Karpas-422 (cell line): Measurements from ENCODE around the gene DOLPP1. TPM values are rescaled to one million over a fixed set of nuclear protein-coding genes. Genes with fewer than 3 reads are reported as not detected.
"Not testable (repeated sequence)": the region's sequence is repeated elsewhere in the genome, so short reads cannot be mapped to it uniquely, and the experiment has no call there.

Experiments
- DNase-seq: peaks from one replicate; pipeline ENCODE4 v3.0.0-alpha.2; 2015
- H2AFZ ChIP-seq: fragments of 200-600 bp; sonication (generic); 2 replicates; pipeline ENCODE4 v1.6.1; 2014; ENCODE audit warnings: antibody characterized with exemption, low read length, mixed read lengths
- H3K27ac ChIP-seq: fragments of 200-600 bp; sonication (generic); 2 replicates; pipeline ENCODE4 v1.5.1; 2014; ENCODE audit warnings: mild to moderate bottlenecking, low read length, moderate library complexity
- H3K27me3 ChIP-seq: fragments of 200-600 bp; sonication (generic); 2 replicates; pipeline ENCODE4 v1.6.1; 2014; ENCODE audit warnings: low read length, mixed read lengths
- H3K36me3 ChIP-seq: fragments of 200-600 bp; sonication (generic); 2 replicates; pipeline ENCODE4 v1.6.1; 2014; ENCODE audit warnings: low read length, mixed read lengths; ENCODE audit not compliant: insufficient read depth
- H3K4me1 ChIP-seq: fragments of 200-600 bp; sonication (generic); 2 replicates; pipeline ENCODE4 v1.6.1; 2014; ENCODE audit warnings: mild to moderate bottlenecking, low read length, mixed read lengths
- H3K4me2 ChIP-seq: fragments of 200-600 bp; sonication (generic); 2 replicates; pipeline ENCODE4 v1.6.1; 2014; ENCODE audit warnings: low read length, low read depth, mild to moderate bottlenecking; ENCODE audit not compliant: poor library complexity, severe bottlenecking
- H3K4me3 ChIP-seq: fragments of 200-600 bp; sonication (generic); 2 replicates; pipeline ENCODE4 v1.5.1; 2014; ENCODE audit warnings: mild to moderate bottlenecking, antibody characterized with exemption, low read length, mixed read lengths
- H3K79me2 ChIP-seq: fragments of 200-600 bp; sonication (generic); 2 replicates; pipeline ENCODE4 v1.6.1; 2014; ENCODE audit warnings: mild to moderate bottlenecking, low read length, mixed read lengths
- H3K9ac ChIP-seq: fragments of 200-600 bp; sonication (generic); 2 replicates; pipeline ENCODE4 v1.6.0; 2014; ENCODE audit warnings: low read length
- H3K9me2 ChIP-seq: fragments of 200-600 bp; sonication (generic), shearing (Covaris generic); replicated peaks from 2 replicates; pipeline ENCODE4 v1.6.0; 2014; ENCODE audit warnings: mild to moderate bottlenecking, low read length, moderate library complexity; ENCODE audit not compliant: insufficient read depth
- H3K9me3 ChIP-seq: fragments of 300-700, 200-600 bp; sonication (generic); 2 replicates; pipeline ENCODE4 v1.6.1; 2014; ENCODE audit warnings: low read length, mixed read lengths
- H4K20me1 ChIP-seq: fragments of 200-600 bp; sonication (generic); 2 replicates; pipeline ENCODE4 v1.6.1; 2014; ENCODE audit warnings: mild to moderate bottlenecking, antibody characterized with exemption, low read length, low read depth; ENCODE audit not compliant: insufficient read depth
- total RNA-seq: library from RNA; depleted of rRNA; stranded (reverse); fragments of >200 nt; shearing (Covaris generic); gene quantifications from 2 replicates; pipeline ENCODE4 v1.2.3, GENCODE V29; 2014; ENCODE audit warnings: low replicate concordance

The DOLPP1 gene
- total RNA-seq, 1 experiment from 2014 or later: 6.7 TPM

- Histone ChIP-seq H3K4me2 (no peak overlapping the region), H4K20me1 (no peaks in the 10 kb centered on the region), H3K9ac (no peak overlapping the region), H3K9me2 (no peaks in the 10 kb centered on the region), H3K9me3 (no peaks in the 10 kb centered on the region), H3K4me1 (peaks cover 2% of the 10 kb centered on the region; the same call in 1 of the 2 replicates), H3K27me3 (no peaks in the 10 kb centered on the region), H2AFZ (no peak overlapping the region), H3K36me3 (0 out of 2 replicates have a peak, but pooled peaks cover 8% of the 10 kb centered on the region), H3K27ac (no peak overlapping the region), H3K4me3 (no peak overlapping the region), H3K79me2 (peaks cover 42% of the 10 kb centered on the region)
- DNase-seq: no peak
These were observed 40.6 kb downstream of the DOLPP1 start for GRCh38 chr9:129121483-129121882.

GRCh38 chr9:129122133-129122532 is 41.2 kb downstream of the DOLPP1 start:
- Histone ChIP-seq H3K27ac (no peak overlapping the region), H3K27me3 (no peaks in the 10 kb centered on the region), H3K36me3 (peaks cover 9% of the 10 kb centered on the region; the same call in 1 of the 2 replicates), H3K9ac (no peak overlapping the region), H3K9me3 (no peaks in the 10 kb centered on the region), H3K4me3 (no peak overlapping the region), H3K4me2 (no peak overlapping the region), H3K4me1 (peaks cover 4% of the 10 kb centered on the region; the same call in 1 of the 2 replicates), H3K9me2 (no peaks in the 10 kb centered on the region), H4K20me1 (no peaks in the 10 kb centered on the region), H3K79me2 (peaks cover 38% of the 10 kb centered on the region), H2AFZ (no peak overlapping the region)
- DNase-seq: no peak

GRCh38 chr9:129122976-129123375 is 42.1 kb downstream of the DOLPP1 start:
- not testable (repeated sequence) for H4K20me1 ChIP-seq, H2AFZ ChIP-seq, H3K4me1 ChIP-seq, H3K4me2 ChIP-seq, H3K9me3 ChIP-seq, H3K4me3 ChIP-seq, H3K9me2 ChIP-seq, H3K27me3 ChIP-seq, DNase-seq, H3K9ac ChIP-seq, H3K27ac ChIP-seq
- H3K36me3 ChIP-seq: peaks cover 17% of the 10 kb centered on the region; the same call in 1 of the 2 replicates
- peaks cover 30% of the 10 kb centered on the region for H3K79me2 ChIP-seq

GRCh38 chr9:129124506-129125069 is 43.7 kb downstream of the DOLPP1 start:
- no peak overlapping the region for H3K4me3 ChIP-seq
- H3K27ac ChIP-seq: no peak overlapping the region
- H4K20me1 ChIP-seq: no peaks in the 10 kb centered on the region
- H3K4me1 ChIP-seq: peaks cover 4% of the 10 kb centered on the region; the same call in 1 of the 2 replicates
- no peaks in the 10 kb centered on the region for H3K27me3 ChIP-seq
- DNase-seq: no peak
- H3K9me2 ChIP-seq: no peaks in the 10 kb centered on the region
- H3K36me3 ChIP-seq: peaks cover 17% of the 10 kb centered on the region; the same call in 1 of the 2 replicates
- no peak overlapping the region for H3K4me2 ChIP-seq
- no peaks in the 10 kb centered on the region for H3K9me3 ChIP-seq
- no peak overlapping the region for H2AFZ ChIP-seq
- H3K9ac ChIP-seq: no peak overlapping the region
- H3K79me2 ChIP-seq: peaks cover 17% of the 10 kb centered on the region

- Histone ChIP-seq H3K27me3 (no peaks in the 10 kb centered on the region), H3K36me3 (peaks cover 26% of the 10 kb centered on the region; the same call in 1 of the 2 replicates), H3K27ac (no peak overlapping the region), H3K4me2 (no peak overlapping the region), H4K20me1 (no peaks in the 10 kb centered on the region), H3K79me2 (peaks cover 17% of the 10 kb centered on the region), H3K4me3 (no peak overlapping the region), H3K9me2 (no peaks in the 10 kb centered on the region), H2AFZ (no peak overlapping the region), H3K9ac (no peak overlapping the region), H3K9me3 (no peaks in the 10 kb centered on the region), H3K4me1 (peaks cover 4% of the 10 kb centered on the region; the same call in 1 of the 2 replicates)
- no peak for DNase-seq
These were observed 44.6 kb downstream of the DOLPP1 start for GRCh38 chr9:129125478-129125877.

GRCh38 chr9:129126749-129127618 is 46.1 kb downstream of the DOLPP1 start:
- peaks cover 13% of the 10 kb centered on the region for H3K79me2 ChIP-seq
- H2AFZ ChIP-seq: no peak overlapping the region
- peaks cover 27% of the 10 kb centered on the region for H3K36me3 ChIP-seq
- no peaks in the 10 kb centered on the region for H3K9me2 ChIP-seq
- H3K9ac ChIP-seq: no peak overlapping the region
- no peak for DNase-seq
- no peaks in the 10 kb centered on the region for H3K9me3 ChIP-seq
- H3K27ac ChIP-seq: no peak overlapping the region
- no peak overlapping the region for H3K4me3 ChIP-seq
- peaks cover 6% of the 10 kb centered on the region; the same call in 1 of the 2 replicates for H3K4me1 ChIP-seq
- no peak overlapping the region for H3K4me2 ChIP-seq
- H4K20me1 ChIP-seq: no peaks in the 10 kb centered on the region
- H3K27me3 ChIP-seq: no peaks in the 10 kb centered on the region

- peaks cover 34% of the 10 kb centered on the region for H3K36me3 ChIP-seq
- H3K4me2 ChIP-seq: no peak overlapping the region
- H3K9me2 ChIP-seq: no peaks in the 10 kb centered on the region
- peaks cover 9% of the 10 kb centered on the region for H3K79me2 ChIP-seq
- H3K9me3 ChIP-seq: no peaks in the 10 kb centered on the region
- no peak overlapping the region for H3K4me3 ChIP-seq
- no peaks in the 10 kb centered on the region for H3K27me3 ChIP-seq
- no peak overlapping the region for H2AFZ ChIP-seq
- peaks cover 7% of the 10 kb centered on the region; the same call in 1 of the 2 replicates for H3K4me1 ChIP-seq
- DNase-seq: no peak
- no peak overlapping the region for H3K9ac ChIP-seq
- no peaks in the 10 kb centered on the region for H4K20me1 ChIP-seq
- H3K27ac ChIP-seq: no peak overlapping the region
These were observed 47.8 kb downstream of the DOLPP1 start for GRCh38 chr9:129128689-129129088.

GRCh38 chr9:129130271-129130670 is 49.4 kb downstream of the DOLPP1 start:
- H3K4me1 ChIP-seq, H3K9me2 ChIP-seq, H3K4me3 ChIP-seq, H3K27me3 ChIP-seq, H3K9me3 ChIP-seq, H4K20me1 ChIP-seq, H3K9ac ChIP-seq, DNase-seq, H3K4me2 ChIP-seq, H3K79me2 ChIP-seq, H3K27ac ChIP-seq, H2AFZ ChIP-seq: not testable (repeated sequence)
- H3K36me3 ChIP-seq: peaks cover 37% of the 10 kb centered on the region
